ENCODE data around the gene TBCB. TPM values are rescaled to one million over a fixed set of nuclear protein-coding genes. Genes with fewer than 3 reads are reported as not detected.
A peak's percentile ranks its signal among the peaks of the same experiment; 100 is the strongest.

Gene TBCB
- total and polyA plus RNA-seq, 9 of the 15 experiments (the other 6 are each of a cell fraction or from before 2014, with no cell fraction given) = 3.5 to 115 (median 58.9) TPM

- no peak for TF ChIP-seq MITF (IDR thresholded peaks at IDR 0.05)
- TF ChIP-seq TARDBP (IDR thresholded peaks at IDR 0.05) = peak; percentile 38
- TF ChIP-seq NFE2 (IDR thresholded peaks at IDR 0.05; ENCODE audit: low read depth) = peak; percentile 71
- peak; percentile 49 for TF ChIP-seq SAP30 (IDR thresholded peaks at IDR 0.05; ENCODE audit: borderline replicate concordance, insufficient read depth, low read depth, low read length, poor library complexity, severe bottlenecking)
- TF ChIP-seq FOSL1 (tag; conservative IDR thresholded peaks at IDR 0.05) = peak; percentile 95
- TF ChIP-seq POLR2B (IDR thresholded peaks at IDR 0.05; ENCODE audit: low read depth, partially characterized antibody) = peak; percentile 79
- TF ChIP-seq HOMEZ (CRISPR knock-in tag; IDR thresholded peaks at IDR 0.05) = no peak
- peak; percentile 90 for TF ChIP-seq MEIS2 (IDR thresholded peaks at IDR 0.05; ENCODE audit: partially characterized antibody)
- no peak for TF ChIP-seq ZNF217 (CRISPR knock-in tag; IDR thresholded peaks at IDR 0.05)
- peak; percentile 88 for TF ChIP-seq MTA3 (IDR thresholded peaks at IDR 0.05; ENCODE audit: borderline replicate concordance)
- TF ChIP-seq CAMTA2 (CRISPR knock-in tag; conservative IDR thresholded peaks at IDR 0.05) = peak; percentile 88; the same call in 1 of the 2 replicates
- TF ChIP-seq E2F6 (IDR thresholded peaks at IDR 0.05; ENCODE audit: borderline replicate concordance in 1 of 2, extremely low read depth in 1 of 2, insufficient read depth in 1 of 2, insufficient read length in 1 of 2, low read depth in 1 of 2, low read length in 1 of 2, poor library complexity in 1 of 2, severe bottlenecking in 1 of 2) = peak; percentile 36 to 61
- TF ChIP-seq ZFX (CRISPR knock-in tag; IDR thresholded peaks at IDR 0.05) = peak; percentile 95
- no peak for TF ChIP-seq MIER1 (IDR thresholded peaks at IDR 0.05; ENCODE audit: low read depth)
- 0 out of 2 replicates have a peak, but pooled peaks have one; percentile 16 for TF ChIP-seq PHB2 (IDR thresholded peaks at IDR 0.05; ENCODE audit: low read depth)
- peak in 1 of 2 experiments; percentile 27; a peak in 1 of 4 replicates for TF ChIP-seq ZMIZ1 (IDR thresholded peaks at IDR 0.05; ENCODE audit: low read depth in 2 of 2, low read length in 2 of 2)
- TF ChIP-seq NCOA1 (IDR thresholded peaks at IDR 0.05; ENCODE audit: low read depth) = no peak
Observed at GRCh38 chr19:36139473-36140303, 24.4 kb downstream of the TBCB start, which contains the start of gene CAPNS1 (continued).

Data from K562 (cell line).